Endothelial cell of umbilical vein (primary cell): ENCODE measurements around the gene KCNAB2. TPM values are rescaled to one million over a fixed set of nuclear protein-coding genes. Genes with fewer than 3 reads are reported as not detected.
"Not testable (repeated sequence)": the region's sequence is repeated elsewhere in the genome, so short reads cannot be mapped to it uniquely, and the experiment has no call there.

Experiments used
- BruUV-seq: library from RNA; stranded (reverse); fragments of 400-500 nt; replicated peaks from 2 replicates; lab custom pipeline; 2021; lab: Mats Ljungman, UMichigan
- CTCF ChIA-PET: fragments of 300-600, 350-600 bp; sonication (Branson Sonifier 250); formaldehyde crosslinking; loops from one replicate; lab custom pipeline; 2021; ENCODE audit warnings: antibody characterized with exemption, inconsistent platforms; lab: Charles Lee
- POLR2A ChIA-PET: fragments of 300-600, 350-600 bp; sonication (Branson Sonifier 250); formaldehyde crosslinking; loops from one replicate; lab custom pipeline; 2021; ENCODE audit warnings: antibody characterized with exemption, inconsistent platforms; lab: Charles Lee
- DNase-seq: peaks from one replicate; pipeline ENCODE4 v3.0.0-alpha.2; 2011; ENCODE audit warnings: low read depth, low spot score
- FAIRE-seq: peaks from 2 replicates; lab custom pipeline; 2011; peaks lifted over from hg19 to GRCh38; lab: Jason Lieb, UNC
- H2AFZ ChIP-seq: 2 replicates; pipeline ENCODE4 v1.6.0; 2012; ENCODE audit warnings: low read depth, low read length, control low read depth, inconsistent platforms
- H3K27ac ChIP-seq: 2 replicates; pipeline ENCODE4 v1.5.1; 2011; ENCODE audit warnings: low read depth, mild to moderate bottlenecking, control low read depth, low read length, moderate library complexity; ENCODE audit not compliant: insufficient read depth
- H3K27me3 ChIP-seq, 2 experiments: 2 replicates each; pipeline versions ENCODE4 v1.6.0 to v1.6.1; 2011; ENCODE audit warnings: low read length in 2 of 2, mixed read lengths in 1 of 2; ENCODE audit not compliant: control insufficient read depth in 2 of 2, insufficient read depth in 2 of 2
- H3K36me3 ChIP-seq, 2 experiments: 2 replicates in 1 of 2; 3 replicates in 1 of 2; pipeline ENCODE4 v1.5.1; 2011; ENCODE audit warnings: low read length in 2 of 2, mild to moderate bottlenecking in 1 of 2, moderate library complexity in 1 of 2; ENCODE audit not compliant: control insufficient read depth in 2 of 2, insufficient read depth in 2 of 2; ENCODE audit errors: extremely low read depth in 1 of 2
- H3K4me1 ChIP-seq: 3 replicates; pipeline ENCODE4 v1.5.1; 2011; ENCODE audit warnings: mild to moderate bottlenecking, low read length; ENCODE audit not compliant: control insufficient read depth, insufficient read depth; ENCODE audit errors: extremely low read depth
- H3K4me2 ChIP-seq: 2 replicates; pipeline ENCODE4 v1.6.1; 2011; ENCODE audit warnings: low read length, control low read depth, mixed read lengths; ENCODE audit not compliant: insufficient read depth
- H3K4me3 ChIP-seq, 3 experiments: fragments of 200-600 bp in 1 of 3; sonication (generic), shearing (Covaris generic) in 1 of 3; replicated peaks in 1 of 3; 2 replicates each; pipeline ENCODE4 v1.5.1; 2011 to 2016; ENCODE audit warnings: control low read depth in 3 of 3, low read length in 3 of 3, mild to moderate bottlenecking in 2 of 3, inconsistent platforms in 1 of 3, low read depth in 1 of 3, moderate library complexity in 1 of 3; ENCODE audit not compliant: insufficient read depth in 1 of 3
- H3K79me2 ChIP-seq: 2 replicates; pipeline ENCODE4 v1.6.0; 2012; ENCODE audit warnings: low read length, inconsistent platforms; ENCODE audit not compliant: control insufficient read depth, insufficient read depth
- H3K9ac ChIP-seq: replicated peaks from 2 replicates; pipeline ENCODE3; 2011; ENCODE audit warnings: low read length, control low read depth; ENCODE audit not compliant: insufficient read depth; ENCODE audit errors: extremely low read depth
- H3K9me1 ChIP-seq: replicated peaks from 3 replicates; pipeline ENCODE4 v1.6.0; 2011; ENCODE audit warnings: mild to moderate bottlenecking, low read length; ENCODE audit not compliant: control insufficient read depth, insufficient read depth; ENCODE audit errors: extremely low read depth
- H3K9me3 ChIP-seq: replicated peaks from 2 replicates; pipeline ENCODE4 v1.5.1; 2012; ENCODE audit warnings: low read length, inconsistent platforms; ENCODE audit not compliant: control insufficient read depth, insufficient read depth
- H4K20me1 ChIP-seq: replicated peaks from 2 replicates; pipeline ENCODE3; 2011; ENCODE audit warnings: mild to moderate bottlenecking, low read length; ENCODE audit not compliant: control insufficient read depth, insufficient read depth; ENCODE audit errors: extremely low read depth
- MAX ChIP-seq: IDR thresholded peaks from 2 replicates; pipeline ENCODE4 v1.6.1; 2011; ENCODE audit not compliant: insufficient read depth, insufficient read length
- MYC ChIP-seq: IDR thresholded peaks from one replicate; pipeline ENCODE4 v1.6.1; 2011; ENCODE audit warnings: mild to moderate bottlenecking, low read depth, low read length
- dilution Hi-C: fragments of 300-500 bp; cut with MboI; formaldehyde crosslinking; loops from one replicate; pipeline ENCODE4 v1.15.0; 2019; ENCODE audit warnings: low sequenced_read_pairs; ENCODE audit not compliant: extremely low pct_ligation_motif_present
- intact Hi-C: fragments of 100-400 bp; cut with micrococcal nuclease; formaldehyde crosslinking; loops from one replicate; pipeline ENCODE4 v1.10.0; 2022
- polyA plus RNA-seq, 4 experiments: library from polyadenylated mRNA; depleted of rRNA in 3 of 4; stranded (reverse) in 3 of 4; unstranded in 1 of 4; fragments of >200 nt; gene quantifications; 2 replicates each; pipeline versions ENCODE4 v1.2.1 to v1.2.3, GENCODE V29; 2011 to 2012; ENCODE audit warnings: missing spikeins in 1 of 4
- total RNA-seq: library from RNA; stranded (reverse); gene quantifications from 2 replicates; pipeline ENCODE4 v1.2.3, GENCODE V29; 2021

The KCNAB2 gene
- total and polyA plus RNA-seq, 2 donors (not counting 3 experiments of a cell fraction or from before 2014, with no cell fraction given): 2.4 to 3.8 TPM

GRCh38 chr1:6075748-6076147 lies 30.1 kb downstream of the KCNAB2 start:
- Histone ChIP-seq H2AFZ (no peak overlapping the region), H3K4me2 (no peak overlapping the region), H3K27me3 (no peaks in the 10 kb centered on the region), H3K36me3 (no peaks in the 10 kb centered on the region), H3K9me1 (no peaks in the 10 kb centered on the region), H3K27ac (no peak overlapping the region), H3K4me3 (no peak overlapping the region), H3K4me1 (no peaks in the 10 kb centered on the region), H3K9ac (no peak overlapping the region), H3K79me2 (no peaks in the 10 kb centered on the region), H3K9me3 (no peaks in the 10 kb centered on the region), H4K20me1 (no peaks in the 10 kb centered on the region)
- intact Hi-C loops: no loop called here
- TF ChIP-seq MYC (no peak), MAX (no peak)
- dilution Hi-C loops: no loop called here
- FAIRE-seq (no peak), DNase-seq (no peak)
- BruUV-seq: no TSS peak
- CTCF ChIA-PET: no interaction called here
- POLR2A ChIA-PET: no interaction called here

- DNase-seq, H3K36me3 ChIP-seq, H4K20me1 ChIP-seq, H3K4me1 ChIP-seq, POLR2A ChIA-PET, H3K27me3 ChIP-seq, H3K9me3 ChIP-seq, H3K79me2 ChIP-seq, H3K4me2 ChIP-seq, H3K9me1 ChIP-seq, dilution Hi-C loops, H3K27ac ChIP-seq, H3K4me3 ChIP-seq, intact Hi-C loops, H2AFZ ChIP-seq, H3K9ac ChIP-seq, FAIRE-seq, BruUV-seq: not testable (repeated sequence)
- CTCF ChIA-PET: interaction anchor here (1.2 kb wide), 1 partner anchor 24 kb away, joined by 4 read pairs; no protein-coding TSS in a partner anchor
Measured at GRCh38 chr1:6077061-6077460, 31.4 kb downstream of the KCNAB2 start.
